Bronchial epithelial cell (primary cell): Measurements from ENCODE around the gene CELF4. TPM values are rescaled to one million over a fixed set of nuclear protein-coding genes. Genes with fewer than 3 reads are reported as not detected.
A peak's percentile ranks its signal among the peaks of the same experiment; 100 is the strongest.

ENCODE experiments used
- DNase-seq: peaks from one replicate; pipeline ENCODE4 v3.0.0-alpha.2; 2010; ENCODE audit warnings: low read depth
- FAIRE-seq: peaks from 2 replicates; lab custom pipeline; 2011; peaks lifted over from hg19 to GRCh38; lab: Jason Lieb, UNC
- H3K27me3 ChIP-seq: 2 replicates; pipeline ENCODE4 v1.5.1; 2011; ENCODE audit warnings: low read length; ENCODE audit not compliant: control insufficient read depth, insufficient read depth
- H3K36me3 ChIP-seq: 2 replicates; pipeline ENCODE4 v1.5.1; 2011; ENCODE audit warnings: low read length; ENCODE audit not compliant: control insufficient read depth, insufficient read depth
- H3K4me3 ChIP-seq: 2 replicates; pipeline ENCODE4 v1.5.1; 2011; ENCODE audit warnings: mild to moderate bottlenecking, low read depth, low read length, control low read depth
- CTCF ChIP-seq: IDR thresholded peaks from 2 replicates; pipeline ENCODE4 v1.5.1; 2011; ENCODE audit warnings: mild to moderate bottlenecking, moderate library complexity, low read length, control low read depth, inconsistent platforms; ENCODE audit not compliant: insufficient read depth, severe bottlenecking
- total RNA-seq: library from RNA; depleted of rRNA; stranded (reverse); fragments of >200 nt; gene quantifications from 2 replicates; pipeline ENCODE4 v1.2.1, GENCODE V29; 2014

CELF4 gene
- 0.13 TPM in 1 of 2 replicates, not detected in the other for total RNA-seq

DNA sequence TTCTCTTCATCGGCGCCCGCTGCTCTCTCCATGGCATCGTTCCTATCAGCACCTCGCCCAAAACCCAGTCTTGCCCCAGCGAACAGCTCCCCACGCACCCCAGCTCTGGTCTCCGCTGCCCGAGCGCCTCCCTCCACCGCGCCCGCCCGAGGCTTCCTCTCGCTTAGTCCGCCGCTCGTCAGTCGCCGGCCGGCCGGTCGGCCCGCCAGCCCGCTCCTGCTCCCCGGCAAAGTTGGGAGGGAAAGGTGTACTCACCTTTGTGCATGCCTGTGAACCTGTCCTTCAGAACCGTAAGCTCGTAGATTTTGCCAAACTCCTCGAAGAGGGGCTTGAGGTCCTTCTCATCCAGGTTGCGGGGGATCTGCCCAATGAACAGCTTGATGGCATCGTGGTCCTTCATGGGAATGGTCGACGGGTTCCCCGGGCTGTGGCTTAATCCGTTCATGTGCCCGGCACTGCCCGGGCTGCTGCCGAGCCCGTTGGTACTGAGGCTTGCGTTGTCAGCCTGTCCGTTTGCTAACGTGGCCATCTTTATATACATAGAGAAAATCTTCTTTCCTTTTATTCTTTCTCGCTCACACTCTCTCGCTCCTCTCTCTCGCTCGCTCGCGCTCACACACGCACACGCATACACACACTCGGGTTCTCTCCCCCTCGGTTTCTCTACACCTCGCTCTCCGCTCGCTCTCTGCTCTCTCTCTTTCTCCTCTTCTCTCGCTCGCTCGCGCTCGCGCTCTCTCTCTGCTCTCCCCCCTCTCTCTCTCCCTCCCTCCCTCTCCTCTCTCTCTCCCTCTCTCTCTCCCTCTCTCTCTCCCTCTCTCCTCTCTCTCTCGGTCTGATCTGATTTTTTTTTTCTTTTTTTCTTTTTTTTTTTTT, at the start of gene CELF4:
Gene CELF4 (minus strand): TSS at position 698 of the 876 bp plus-strand sequence.
- H3K27me3 ChIP-seq = peaks cover 32% of the 10 kb centered on the region
- peak within 1 kb of the TSS; percentile 53 for H3K4me3 ChIP-seq
- TF ChIP-seq CTCF = no peak
- H3K36me3 ChIP-seq = no peaks in the 10 kb centered on the region
- FAIRE-seq (no peak), DNase-seq (peak; percentile 19)

DNA sequence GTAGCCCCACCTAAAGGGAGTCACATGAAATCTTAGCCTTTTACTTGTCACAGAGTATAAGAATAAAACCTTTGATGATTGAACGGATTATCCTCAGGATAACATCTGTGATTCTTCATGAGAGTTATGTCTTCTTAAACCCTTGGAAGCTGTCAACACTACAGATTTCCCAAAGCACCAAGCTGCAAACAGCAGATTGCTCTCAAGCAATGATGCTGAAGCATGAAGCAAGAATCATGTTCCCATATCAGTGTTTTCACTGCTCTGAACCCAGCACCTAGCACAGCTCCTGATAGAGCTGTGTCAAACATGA, 47.6 kb upstream of the CELF4 start:
- no peak for DNase-seq
- no peaks in the 10 kb centered on the region for H3K27me3 ChIP-seq
- no peak for TF ChIP-seq CTCF
- no peak overlapping the region for H3K4me3 ChIP-seq
- no peaks in the 10 kb centered on the region for H3K36me3 ChIP-seq
- no peak for FAIRE-seq

GRCh38 chr18:37612524-37613252, 47.1 kb upstream of the CELF4 start:
- H3K27me3 ChIP-seq = no peaks in the 10 kb centered on the region
- peak; percentile 50 for FAIRE-seq
- no peak for DNase-seq
- TF ChIP-seq CTCF = no peak
- no peaks in the 10 kb centered on the region for H3K36me3 ChIP-seq
- no peak overlapping the region for H3K4me3 ChIP-seq

GRCh38 chr18:37611614-37612279, 46.1 kb upstream of the CELF4 start:
- H3K4me3 ChIP-seq = no peak overlapping the region
- TF ChIP-seq CTCF = no peak
- DNase-seq = no peak
- no peaks in the 10 kb centered on the region for H3K27me3 ChIP-seq
- FAIRE-seq = no peak
- H3K36me3 ChIP-seq = no peaks in the 10 kb centered on the region

DNA sequence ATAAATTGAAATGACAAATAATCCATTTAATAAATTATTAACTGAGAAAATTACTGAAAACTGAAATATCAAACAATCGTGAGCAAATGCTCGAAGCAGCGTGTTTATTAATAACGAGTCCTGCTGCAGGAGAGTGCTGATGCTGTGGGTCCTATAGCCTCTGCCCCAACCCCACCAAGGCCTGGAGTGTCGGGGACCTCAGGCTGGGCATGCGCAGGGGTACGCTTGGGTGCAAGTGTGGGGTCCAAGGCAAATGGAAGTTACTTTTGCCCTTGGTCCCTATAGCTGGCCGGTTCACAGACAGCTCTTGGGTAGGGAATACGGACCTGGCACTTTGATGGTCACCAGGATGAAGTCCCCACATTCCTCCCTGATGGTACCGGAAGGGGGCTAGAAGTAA, 43.3 kb upstream of the CELF4 start:
- no peak for TF ChIP-seq CTCF
- Histone ChIP-seq H3K4me3 (no peak overlapping the region), H3K36me3 (no peaks in the 10 kb centered on the region), H3K27me3 (no peaks in the 10 kb centered on the region)
- FAIRE-seq = no peak
- no peak for DNase-seq
